ENCODE measurements around the gene ARID3B.

The ARID3B gene

DNA sequence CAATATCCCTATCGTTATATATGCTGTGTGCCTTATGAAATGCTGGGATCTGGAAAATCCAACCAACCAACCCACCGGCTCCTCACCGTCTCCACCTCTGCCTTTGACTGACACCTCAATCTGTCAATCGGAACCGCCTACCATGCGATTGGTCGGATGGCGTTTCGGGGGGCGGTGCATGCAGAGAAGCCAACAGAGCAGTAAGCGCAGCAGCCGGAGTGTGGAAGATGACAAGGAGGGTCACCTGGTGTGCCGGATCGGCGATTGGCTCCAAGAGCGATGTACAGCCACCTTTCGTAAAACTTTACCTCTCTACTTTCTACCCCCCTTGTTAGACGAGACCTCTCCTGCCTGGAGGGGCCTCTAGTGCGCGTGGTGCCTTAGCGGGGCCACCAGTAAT lies 80.9 kb downstream of the ARID3B start:
- no peak for TF ChIP-seq POLR2AphosphoS5 (IDR thresholded peaks at IDR 0.05; ENCODE audit: low read depth, low read length)
- no peak for TF ChIP-seq TAF1 (IDR thresholded peaks at IDR 0.05; ENCODE audit: borderline replicate concordance, insufficient read depth, low read length)
- no peak for TF ChIP-seq SIN3A (IDR thresholded peaks at IDR 0.05; ENCODE audit: borderline replicate concordance, insufficient read depth, low read length)
- TF ChIP-seq, protein P1, sequence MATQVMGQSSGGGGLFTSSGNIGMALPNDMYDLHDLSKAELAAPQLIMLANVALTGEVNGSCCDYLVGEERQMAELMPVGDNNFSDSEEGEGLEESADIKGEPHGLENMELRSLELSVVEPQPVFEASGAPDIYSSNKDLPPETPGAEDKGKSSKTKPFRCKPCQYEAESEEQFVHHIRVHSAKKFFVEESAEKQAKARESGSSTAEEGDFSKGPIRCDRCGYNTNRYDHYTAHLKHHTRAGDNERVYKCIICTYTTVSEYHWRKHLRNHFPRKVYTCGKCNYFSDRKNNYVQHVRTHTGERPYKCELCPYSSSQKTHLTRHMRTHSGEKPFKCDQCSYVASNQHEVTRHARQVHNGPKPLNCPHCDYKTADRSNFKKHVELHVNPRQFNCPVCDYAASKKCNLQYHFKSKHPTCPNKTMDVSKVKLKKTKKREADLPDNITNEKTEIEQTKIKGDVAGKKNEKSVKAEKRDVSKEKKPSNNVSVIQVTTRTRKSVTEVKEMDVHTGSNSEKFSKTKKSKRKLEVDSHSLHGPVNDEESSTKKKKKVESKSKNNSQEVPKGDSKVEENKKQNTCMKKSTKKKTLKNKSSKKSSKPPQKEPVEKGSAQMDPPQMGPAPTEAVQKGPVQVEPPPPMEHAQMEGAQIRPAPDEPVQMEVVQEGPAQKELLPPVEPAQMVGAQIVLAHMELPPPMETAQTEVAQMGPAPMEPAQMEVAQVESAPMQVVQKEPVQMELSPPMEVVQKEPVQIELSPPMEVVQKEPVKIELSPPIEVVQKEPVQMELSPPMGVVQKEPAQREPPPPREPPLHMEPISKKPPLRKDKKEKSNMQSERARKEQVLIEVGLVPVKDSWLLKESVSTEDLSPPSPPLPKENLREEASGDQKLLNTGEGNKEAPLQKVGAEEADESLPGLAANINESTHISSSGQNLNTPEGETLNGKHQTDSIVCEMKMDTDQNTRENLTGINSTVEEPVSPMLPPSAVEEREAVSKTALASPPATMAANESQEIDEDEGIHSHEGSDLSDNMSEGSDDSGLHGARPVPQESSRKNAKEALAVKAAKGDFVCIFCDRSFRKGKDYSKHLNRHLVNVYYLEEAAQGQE (IDR thresholded peaks at IDR 0.05; ENCODE audit: insufficient read depth in 1 of 2, low read depth in 2 of 2, low read length in 2 of 2), result no peak
- TF ChIP-seq FOXP2 (optimal IDR thresholded peaks at IDR 0.05; ENCODE audit: borderline replicate concordance, extremely low read depth, extremely low read length, insufficient read depth), result no peak

DNA sequence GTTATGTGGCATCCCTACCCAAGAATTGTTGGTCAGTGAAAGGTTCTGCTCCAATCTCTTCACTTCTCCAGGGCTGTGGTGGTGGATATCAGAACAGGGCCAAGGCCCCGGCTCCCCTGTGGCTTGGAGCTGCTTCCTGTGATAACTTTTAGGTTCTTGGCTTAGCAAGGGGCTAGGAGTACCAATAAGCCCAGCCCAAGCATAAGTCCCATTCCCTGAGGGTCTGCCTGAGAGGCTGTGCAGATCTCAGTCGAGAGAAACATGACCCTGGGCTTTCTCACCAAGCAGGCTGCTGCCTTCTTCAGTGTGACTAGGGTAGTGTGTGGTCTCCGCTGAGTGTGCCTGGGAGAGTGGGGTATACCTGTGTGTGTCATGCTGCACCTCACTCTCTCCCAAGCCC lies 81.7 kb downstream of the ARID3B start:
- TF ChIP-seq, protein P1 (IDR thresholded peaks at IDR 0.05; ENCODE audit: insufficient read depth in 1 of 2, low read depth in 2 of 2, low read length in 2 of 2), result no peak
- no peak for TF ChIP-seq SIN3A (IDR thresholded peaks at IDR 0.05; ENCODE audit: borderline replicate concordance, insufficient read depth, low read length)
- no peak for TF ChIP-seq FOXP2 (optimal IDR thresholded peaks at IDR 0.05; ENCODE audit: borderline replicate concordance, extremely low read depth, extremely low read length, insufficient read depth)
- TF ChIP-seq TAF1 (IDR thresholded peaks at IDR 0.05; ENCODE audit: borderline replicate concordance, insufficient read depth, low read length), result no peak
- no peak for TF ChIP-seq POLR2AphosphoS5 (IDR thresholded peaks at IDR 0.05; ENCODE audit: low read depth, low read length)

DNA sequence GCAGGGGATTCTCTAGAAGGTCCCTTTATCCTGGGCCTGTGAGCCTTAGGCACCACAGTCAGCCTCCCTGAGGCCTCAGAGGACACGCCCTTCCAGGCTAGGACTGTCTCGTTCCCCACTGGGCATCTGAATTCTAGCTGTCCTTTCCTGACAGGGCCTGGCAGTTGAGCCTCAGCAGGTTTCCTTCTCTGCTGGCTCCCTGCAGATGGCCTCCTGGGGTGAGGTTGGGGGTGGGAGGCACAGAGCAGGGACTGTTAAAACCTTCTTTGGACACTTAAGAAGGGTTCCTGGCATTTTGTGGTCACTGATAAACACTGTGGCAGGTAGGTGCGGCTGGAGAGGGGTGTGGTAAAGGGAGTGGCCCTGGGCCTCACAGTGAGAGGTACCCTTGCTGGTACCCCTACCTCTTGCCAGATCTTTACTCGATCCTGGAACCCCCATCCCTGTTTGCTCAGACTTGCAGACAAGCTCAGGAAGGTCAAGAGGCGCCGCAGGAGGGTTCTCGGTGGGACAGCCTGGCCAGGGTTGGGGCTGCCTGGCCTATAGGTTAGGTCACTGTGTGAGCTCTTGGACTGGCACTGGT lies 83.1 kb downstream of the ARID3B start:
- TF ChIP-seq SIN3A (IDR thresholded peaks at IDR 0.05; ENCODE audit: borderline replicate concordance, insufficient read depth, low read length) (no peak), TAF1 (IDR thresholded peaks at IDR 0.05; ENCODE audit: borderline replicate concordance, insufficient read depth, low read length) (no peak), POLR2AphosphoS5 (IDR thresholded peaks at IDR 0.05; ENCODE audit: low read depth, low read length) (no peak), FOXP2 (optimal IDR thresholded peaks at IDR 0.05; ENCODE audit: borderline replicate concordance, extremely low read depth, extremely low read length, insufficient read depth) (no peak)
- TF ChIP-seq, protein P1 (IDR thresholded peaks at IDR 0.05; ENCODE audit: insufficient read depth in 1 of 2, low read depth in 2 of 2, low read length in 2 of 2), result no peak

DNA sequence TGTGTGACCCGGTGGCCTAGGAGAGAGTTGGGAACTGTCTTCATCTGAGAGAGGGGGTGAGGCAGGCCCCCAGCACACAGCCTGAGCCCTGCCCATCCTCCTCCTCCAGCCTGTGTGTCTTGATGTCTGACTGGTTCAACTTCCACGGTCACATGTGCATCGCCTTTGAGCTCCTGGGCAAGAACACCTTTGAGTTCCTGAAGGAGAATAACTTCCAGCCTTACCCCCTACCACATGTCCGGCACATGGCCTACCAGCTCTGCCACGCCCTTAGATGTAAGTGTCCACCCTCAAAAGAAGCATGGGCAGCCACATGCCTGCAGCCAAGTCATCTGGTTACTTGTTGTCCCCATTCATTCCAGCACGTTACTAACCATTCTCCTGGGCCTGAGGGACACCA lies 84.7 kb downstream of the ARID3B start:
- TF ChIP-seq TAF1 (IDR thresholded peaks at IDR 0.05; ENCODE audit: borderline replicate concordance, insufficient read depth, low read length) (no peak), SIN3A (IDR thresholded peaks at IDR 0.05; ENCODE audit: borderline replicate concordance, insufficient read depth, low read length) (no peak), POLR2AphosphoS5 (IDR thresholded peaks at IDR 0.05; ENCODE audit: low read depth, low read length) (no peak)

DNA sequence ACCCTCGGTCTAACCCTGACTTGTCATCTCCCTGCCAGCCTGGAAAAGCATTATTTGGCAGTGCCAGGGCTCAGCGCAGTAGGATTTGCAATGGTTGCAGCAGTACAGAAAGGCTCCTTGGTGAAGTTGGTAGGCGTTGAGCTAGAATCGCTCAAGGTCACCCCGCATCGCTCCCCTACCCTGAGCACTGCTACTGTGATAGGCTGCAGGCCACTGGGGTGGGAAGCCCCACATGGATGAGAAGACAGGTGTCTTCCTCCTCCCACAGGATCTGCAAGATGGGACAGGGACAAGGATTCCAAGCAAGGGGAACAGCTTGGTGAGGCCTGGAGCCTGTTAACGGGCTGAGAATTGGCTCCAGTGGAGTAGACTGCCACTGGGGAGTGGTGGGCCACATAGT lies 85.3 kb downstream of the ARID3B start:
- TF ChIP-seq FOXP2 (optimal IDR thresholded peaks at IDR 0.05; ENCODE audit: borderline replicate concordance, extremely low read depth, extremely low read length, insufficient read depth) (no peak), SIN3A (IDR thresholded peaks at IDR 0.05; ENCODE audit: borderline replicate concordance, insufficient read depth, low read length) (no peak), POLR2AphosphoS5 (IDR thresholded peaks at IDR 0.05; ENCODE audit: low read depth, low read length) (no peak), TAF1 (IDR thresholded peaks at IDR 0.05; ENCODE audit: borderline replicate concordance, insufficient read depth, low read length) (no peak)
